GM12878 (cell line): Measurements from ENCODE around the gene TBX4.

Experiments
- EZH2 ChIP-seq: IDR thresholded peaks from 2 replicates; pipeline ENCODE4 v1.6.1; 2012; ENCODE audit warnings: low read depth, mild to moderate bottlenecking, control low read depth, inconsistent platforms, low read length, borderline replicate concordance; ENCODE audit not compliant: control insufficient read depth
- TF ChIP-seq, protein P1 (sequence below), 3 experiments: IDR thresholded peaks in 2 of 3; conservative IDR thresholded peaks in 1 of 3; 2 replicates each; pipeline ENCODE4 v1.5.1; 2011; ENCODE audit warnings: low read depth in 3 of 3, low read length in 3 of 3, mild to moderate bottlenecking in 3 of 3, control low read depth in 2 of 3, moderate library complexity in 2 of 3, inconsistent platforms in 1 of 3, mixed read lengths in 1 of 3; ENCODE audit not compliant: control insufficient read depth in 2 of 3, insufficient read depth in 1 of 3; ENCODE audit errors: extremely low read depth in 1 of 3

DNA sequence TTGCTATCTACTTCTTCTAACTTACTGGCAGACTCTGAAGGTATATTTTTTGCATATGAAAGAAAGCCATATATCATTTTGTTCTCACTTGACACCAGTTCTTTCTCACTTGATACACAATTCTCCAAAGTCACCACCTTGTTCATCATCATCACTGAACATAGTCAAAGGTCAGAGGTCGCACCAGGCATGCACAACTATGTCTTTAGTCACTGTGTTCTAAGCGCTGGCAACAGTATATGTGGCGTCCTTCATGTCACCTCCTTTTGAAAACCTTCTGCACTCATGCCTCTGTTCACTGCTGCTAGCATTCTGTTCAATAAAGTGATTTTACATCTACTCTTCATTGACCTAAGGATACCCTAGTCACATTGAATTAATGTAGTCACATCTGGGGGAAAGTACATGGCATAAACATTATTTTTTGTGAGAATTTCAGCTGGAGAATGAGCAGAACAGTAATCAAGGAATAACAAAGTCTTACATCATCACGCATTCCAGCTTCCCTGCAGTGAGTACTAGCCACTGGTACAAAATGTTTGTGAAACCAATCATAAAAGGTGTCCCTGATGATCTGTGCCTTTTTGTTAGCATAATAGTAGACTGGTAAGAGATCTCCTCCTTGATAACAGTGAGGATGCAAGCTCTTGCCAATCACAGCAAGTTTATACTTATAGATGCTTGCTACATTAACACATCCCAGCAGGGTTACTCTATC, 20.5 kb upstream of the TBX4 start:
- TF ChIP-seq, protein P1, sequence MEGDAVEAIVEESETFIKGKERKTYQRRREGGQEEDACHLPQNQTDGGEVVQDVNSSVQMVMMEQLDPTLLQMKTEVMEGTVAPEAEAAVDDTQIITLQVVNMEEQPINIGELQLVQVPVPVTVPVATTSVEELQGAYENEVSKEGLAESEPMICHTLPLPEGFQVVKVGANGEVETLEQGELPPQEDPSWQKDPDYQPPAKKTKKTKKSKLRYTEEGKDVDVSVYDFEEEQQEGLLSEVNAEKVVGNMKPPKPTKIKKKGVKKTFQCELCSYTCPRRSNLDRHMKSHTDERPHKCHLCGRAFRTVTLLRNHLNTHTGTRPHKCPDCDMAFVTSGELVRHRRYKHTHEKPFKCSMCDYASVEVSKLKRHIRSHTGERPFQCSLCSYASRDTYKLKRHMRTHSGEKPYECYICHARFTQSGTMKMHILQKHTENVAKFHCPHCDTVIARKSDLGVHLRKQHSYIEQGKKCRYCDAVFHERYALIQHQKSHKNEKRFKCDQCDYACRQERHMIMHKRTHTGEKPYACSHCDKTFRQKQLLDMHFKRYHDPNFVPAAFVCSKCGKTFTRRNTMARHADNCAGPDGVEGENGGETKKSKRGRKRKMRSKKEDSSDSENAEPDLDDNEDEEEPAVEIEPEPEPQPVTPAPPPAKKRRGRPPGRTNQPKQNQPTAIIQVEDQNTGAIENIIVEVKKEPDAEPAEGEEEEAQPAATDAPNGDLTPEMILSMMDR (IDR thresholded peaks at IDR 0.05 in 2 of 3, conservative IDR thresholded peaks at IDR 0.05 in 1 of 3; ENCODE audit: control insufficient read depth in 2 of 3, extremely low read depth in 1 of 3, insufficient read depth in 1 of 3, low read depth in 3 of 3, low read length in 3 of 3) = no peak
- TF ChIP-seq EZH2 = no peak
